ENCODE measurements around the gene SERPINI1.
A peak's percentile ranks its signal among the peaks of the same experiment; 100 is the strongest.

The SERPINI1 gene

DNA sequence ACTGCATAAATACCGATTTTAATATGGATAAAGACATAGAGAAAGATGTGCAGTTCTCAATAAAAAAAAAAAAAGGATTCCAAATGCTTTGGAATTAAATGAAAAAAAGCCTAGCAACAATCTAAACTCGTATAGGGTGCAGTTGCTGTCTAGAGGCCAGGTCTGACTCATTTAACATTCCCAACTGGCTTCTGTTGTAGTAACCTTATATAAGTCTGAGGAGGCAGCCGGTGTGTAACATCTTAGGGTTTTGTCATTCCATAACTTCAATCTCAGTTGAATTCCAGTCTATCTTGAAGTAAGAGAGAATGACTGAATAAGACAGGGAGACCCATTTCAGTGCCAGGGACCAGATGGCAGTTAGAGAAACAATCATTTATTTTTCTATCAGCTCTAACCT lies 7.3 kb upstream of the SERPINI1 start:
- TF ChIP-seq, protein P1, sequence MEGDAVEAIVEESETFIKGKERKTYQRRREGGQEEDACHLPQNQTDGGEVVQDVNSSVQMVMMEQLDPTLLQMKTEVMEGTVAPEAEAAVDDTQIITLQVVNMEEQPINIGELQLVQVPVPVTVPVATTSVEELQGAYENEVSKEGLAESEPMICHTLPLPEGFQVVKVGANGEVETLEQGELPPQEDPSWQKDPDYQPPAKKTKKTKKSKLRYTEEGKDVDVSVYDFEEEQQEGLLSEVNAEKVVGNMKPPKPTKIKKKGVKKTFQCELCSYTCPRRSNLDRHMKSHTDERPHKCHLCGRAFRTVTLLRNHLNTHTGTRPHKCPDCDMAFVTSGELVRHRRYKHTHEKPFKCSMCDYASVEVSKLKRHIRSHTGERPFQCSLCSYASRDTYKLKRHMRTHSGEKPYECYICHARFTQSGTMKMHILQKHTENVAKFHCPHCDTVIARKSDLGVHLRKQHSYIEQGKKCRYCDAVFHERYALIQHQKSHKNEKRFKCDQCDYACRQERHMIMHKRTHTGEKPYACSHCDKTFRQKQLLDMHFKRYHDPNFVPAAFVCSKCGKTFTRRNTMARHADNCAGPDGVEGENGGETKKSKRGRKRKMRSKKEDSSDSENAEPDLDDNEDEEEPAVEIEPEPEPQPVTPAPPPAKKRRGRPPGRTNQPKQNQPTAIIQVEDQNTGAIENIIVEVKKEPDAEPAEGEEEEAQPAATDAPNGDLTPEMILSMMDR (conservative IDR thresholded peaks at IDR 0.05), result no peak
- no peak for TF ChIP-seq ZFX (IDR thresholded peaks at IDR 0.05)
- no peak overlapping the region for H3K27ac ChIP-seq

DNA sequence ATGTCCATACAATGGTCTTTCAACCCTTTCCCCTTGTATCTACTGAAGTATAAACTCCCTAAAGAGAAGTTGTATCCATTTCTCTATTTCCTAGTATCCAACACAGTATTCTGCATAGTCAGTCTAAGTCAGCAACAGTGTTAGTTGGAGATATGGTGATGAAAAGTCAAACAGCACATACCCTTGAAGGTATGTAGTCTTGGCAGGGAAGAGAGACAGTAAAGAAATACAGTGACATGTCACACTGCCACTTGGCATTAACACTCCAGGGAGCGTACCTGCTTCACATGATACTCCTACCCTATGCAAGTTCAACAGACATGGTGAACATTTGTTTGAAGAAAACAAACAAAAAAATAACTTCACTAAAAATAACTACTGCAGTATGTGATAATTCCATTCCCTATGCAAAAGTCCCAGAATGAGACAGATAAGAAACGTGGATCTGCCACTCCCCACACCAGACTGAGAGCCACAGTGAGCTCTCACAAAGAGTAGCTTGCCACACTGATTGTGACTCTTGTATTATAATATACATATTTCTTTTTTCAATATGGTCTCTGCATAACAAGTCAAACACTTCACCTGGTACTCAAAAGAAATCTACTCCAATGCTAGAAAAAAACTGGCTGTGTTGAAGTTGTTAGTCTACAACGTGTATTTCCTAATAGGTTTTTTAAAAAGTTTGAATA lies 6.7 kb upstream of the SERPINI1 start:
- no peak for TF ChIP-seq ZFX (IDR thresholded peaks at IDR 0.05)
- H3K27ac ChIP-seq, result no peak overlapping the region

DNA sequence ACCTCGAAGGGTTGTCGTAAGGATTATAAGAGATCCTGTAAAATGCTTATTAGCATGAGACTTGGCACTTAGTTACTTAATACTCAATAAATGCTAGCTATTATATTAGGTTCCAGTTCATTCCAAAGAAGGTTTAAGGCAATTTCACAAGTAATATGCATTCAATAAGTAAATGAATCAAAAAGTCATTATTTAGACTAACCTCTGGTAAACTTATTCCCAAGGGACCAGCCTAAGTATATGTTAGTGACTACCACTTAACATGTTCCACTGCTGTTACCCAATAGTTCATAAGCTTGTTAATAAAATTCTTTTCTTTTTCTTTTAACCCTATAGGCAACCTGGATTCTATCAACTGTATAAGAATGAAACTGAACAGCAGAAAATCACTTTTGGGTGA lies 5.9 kb upstream of the SERPINI1 start:
- H3K27ac ChIP-seq, result no peak overlapping the region
- TF ChIP-seq, protein P1 (conservative IDR thresholded peaks at IDR 0.05), result no peak
- no peak for TF ChIP-seq ZFX (IDR thresholded peaks at IDR 0.05)

DNA sequence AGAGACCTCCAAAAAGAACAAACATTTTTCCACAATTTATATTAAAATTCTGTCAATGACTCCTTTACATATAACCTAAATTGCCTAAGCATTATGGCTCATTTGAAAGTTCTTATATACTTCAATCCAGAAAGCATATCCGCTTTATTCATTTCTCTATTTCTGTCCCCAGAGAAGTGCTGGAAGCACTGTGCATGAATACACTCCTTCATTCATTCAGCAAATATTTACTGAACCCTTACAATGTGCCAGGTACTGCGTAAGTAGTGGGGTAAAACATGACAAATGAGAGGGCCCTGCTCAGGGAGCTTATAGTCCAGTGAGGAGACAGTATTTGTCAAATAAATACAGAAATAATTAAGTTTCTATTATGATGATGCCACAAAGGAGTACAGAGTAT lies 4.1 kb upstream of the SERPINI1 start:
- TF ChIP-seq, protein P1 (conservative IDR thresholded peaks at IDR 0.05), result no peak
- TF ChIP-seq ZFX (IDR thresholded peaks at IDR 0.05), result no peak
- H3K27ac ChIP-seq, result no peak overlapping the region

DNA sequence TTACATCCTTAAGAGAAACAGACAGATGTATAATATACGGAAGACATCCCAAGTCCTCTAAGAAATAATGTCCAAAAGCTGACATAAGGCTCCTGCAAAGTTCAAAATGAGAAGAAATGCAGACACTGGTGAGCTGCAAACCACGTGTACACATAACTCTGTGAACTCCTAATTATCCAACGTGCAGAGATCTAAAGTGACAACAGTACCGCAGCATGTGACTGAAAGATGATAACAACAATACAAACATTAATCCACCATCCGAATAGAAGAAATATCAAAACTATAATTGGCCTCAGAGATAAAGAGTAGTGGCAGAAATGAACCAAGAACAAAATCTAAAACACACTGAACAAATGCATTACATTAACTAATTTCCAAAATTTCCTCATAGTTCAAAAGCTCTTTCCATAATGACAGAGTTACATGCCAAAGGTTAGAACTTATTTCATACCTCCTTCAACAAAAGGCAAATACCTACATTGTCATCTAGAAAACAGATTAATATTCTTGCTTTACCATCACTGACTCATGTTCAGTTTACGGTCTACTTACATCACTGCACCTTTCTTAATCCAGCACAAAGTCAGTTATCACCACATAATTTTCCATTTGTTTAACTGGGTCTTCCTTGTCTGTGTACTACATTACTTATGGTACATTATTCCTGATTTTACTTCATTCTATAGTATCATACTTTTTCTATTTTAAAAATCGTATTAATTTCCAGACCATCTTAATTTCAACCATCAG lies 3.0 kb upstream of the SERPINI1 start:
- no peak overlapping the region for H3K27ac ChIP-seq
- TF ChIP-seq ZFX (IDR thresholded peaks at IDR 0.05), result no peak
- TF ChIP-seq, protein P1 (conservative IDR thresholded peaks at IDR 0.05), result no peak

DNA sequence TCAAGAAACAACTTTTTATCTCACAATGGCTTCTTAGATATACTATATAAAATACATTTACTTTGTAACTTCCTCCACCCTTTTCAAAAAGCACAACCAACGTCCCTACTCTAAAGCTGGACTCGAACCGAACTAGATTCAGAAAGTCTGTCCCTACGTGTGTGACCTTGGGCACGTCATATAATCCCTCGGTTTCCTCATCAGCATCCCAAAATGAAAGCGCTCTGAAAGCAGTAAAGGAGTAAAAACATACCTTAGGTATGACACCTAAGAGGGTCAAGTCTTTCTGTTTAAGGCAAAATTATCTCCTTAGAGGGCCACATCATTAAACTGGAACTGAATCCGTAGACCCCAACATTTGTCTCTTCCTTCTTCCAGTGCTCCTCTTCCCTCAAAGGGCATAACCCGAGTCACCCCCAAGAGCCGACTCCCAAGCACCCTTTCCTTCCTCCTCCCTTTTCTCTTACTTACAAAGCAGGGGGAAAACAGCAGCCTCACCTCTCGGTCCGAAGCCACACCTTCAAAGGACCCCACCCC lies 1.5 kb upstream of the SERPINI1 start:
- peak overlapping the region; percentile 84 for H3K27ac ChIP-seq
- TF ChIP-seq, protein P1 (conservative IDR thresholded peaks at IDR 0.05), result no peak
- no peak for TF ChIP-seq ZFX (IDR thresholded peaks at IDR 0.05)

DNA sequence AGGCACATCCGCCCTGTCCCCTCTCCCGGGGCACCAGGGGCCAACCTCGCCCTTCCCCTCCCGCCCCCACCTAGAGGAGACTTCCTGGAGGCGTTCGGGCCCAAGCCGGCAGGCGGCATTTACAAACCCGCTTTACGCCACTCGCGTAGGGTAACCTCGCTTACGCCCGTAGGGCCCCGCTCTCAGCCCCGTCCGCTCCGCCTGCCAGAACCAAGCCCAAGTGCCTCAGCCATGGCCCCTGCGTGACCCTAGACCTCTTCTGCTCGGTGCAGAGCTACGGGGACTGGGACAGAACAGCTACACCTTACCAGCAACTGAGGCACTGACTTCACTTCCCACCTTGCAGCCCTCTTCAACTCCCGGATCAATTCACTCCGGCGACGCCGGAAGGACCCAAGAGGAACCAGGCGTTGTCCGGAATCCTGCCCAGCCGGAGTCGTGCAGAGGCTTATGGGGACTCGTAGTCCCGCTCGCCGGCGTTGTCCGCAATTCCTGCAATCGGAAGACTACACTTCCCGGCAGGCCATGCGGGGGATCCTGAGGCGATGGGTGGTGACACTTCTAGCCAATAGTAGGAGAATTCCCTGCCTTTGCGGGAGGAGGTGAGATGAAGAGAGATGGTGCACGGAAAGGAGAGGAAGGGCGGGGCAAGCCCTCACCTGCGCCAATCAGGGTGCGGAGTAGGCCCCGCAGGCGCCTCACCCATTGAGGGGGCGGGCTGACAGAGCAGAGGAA lies 856 bp upstream of the SERPINI1 start, which contains the start of gene PDCD10:
PDCD10 (minus strand) TSS at position 395 of the 735 bp plus-strand sequence. CDS start 14,735 bp downstream, outside the sequence.
- peak within 1 kb of the TSS; percentile 84 for H3K27ac ChIP-seq
- TF ChIP-seq ZFX (IDR thresholded peaks at IDR 0.05), result peak; percentile 80
- TF ChIP-seq, protein P1 (conservative IDR thresholded peaks at IDR 0.05), result no peak; the same call in 1 of the 2 replicates

Measured in C4-2B (cell line).